HG03521 (cell line): ENCODE data around the gene REXO1.
A peak's percentile ranks its signal among the peaks of the same experiment; 100 is the strongest.
"Not testable (repeated sequence)": the region's sequence is repeated elsewhere in the genome, so short reads cannot be mapped to it uniquely, and the experiment has no call there.

Experiments
- ATAC-seq: cut with Tn5 transposase; IDR thresholded peaks from one replicate; pipeline ENCODE4 v1.9.1; 2021; ENCODE audit warnings: mild to moderate bottlenecking, moderate library complexity; ENCODE audit not compliant: unreplicated experiment

The REXO1 gene, protein sequence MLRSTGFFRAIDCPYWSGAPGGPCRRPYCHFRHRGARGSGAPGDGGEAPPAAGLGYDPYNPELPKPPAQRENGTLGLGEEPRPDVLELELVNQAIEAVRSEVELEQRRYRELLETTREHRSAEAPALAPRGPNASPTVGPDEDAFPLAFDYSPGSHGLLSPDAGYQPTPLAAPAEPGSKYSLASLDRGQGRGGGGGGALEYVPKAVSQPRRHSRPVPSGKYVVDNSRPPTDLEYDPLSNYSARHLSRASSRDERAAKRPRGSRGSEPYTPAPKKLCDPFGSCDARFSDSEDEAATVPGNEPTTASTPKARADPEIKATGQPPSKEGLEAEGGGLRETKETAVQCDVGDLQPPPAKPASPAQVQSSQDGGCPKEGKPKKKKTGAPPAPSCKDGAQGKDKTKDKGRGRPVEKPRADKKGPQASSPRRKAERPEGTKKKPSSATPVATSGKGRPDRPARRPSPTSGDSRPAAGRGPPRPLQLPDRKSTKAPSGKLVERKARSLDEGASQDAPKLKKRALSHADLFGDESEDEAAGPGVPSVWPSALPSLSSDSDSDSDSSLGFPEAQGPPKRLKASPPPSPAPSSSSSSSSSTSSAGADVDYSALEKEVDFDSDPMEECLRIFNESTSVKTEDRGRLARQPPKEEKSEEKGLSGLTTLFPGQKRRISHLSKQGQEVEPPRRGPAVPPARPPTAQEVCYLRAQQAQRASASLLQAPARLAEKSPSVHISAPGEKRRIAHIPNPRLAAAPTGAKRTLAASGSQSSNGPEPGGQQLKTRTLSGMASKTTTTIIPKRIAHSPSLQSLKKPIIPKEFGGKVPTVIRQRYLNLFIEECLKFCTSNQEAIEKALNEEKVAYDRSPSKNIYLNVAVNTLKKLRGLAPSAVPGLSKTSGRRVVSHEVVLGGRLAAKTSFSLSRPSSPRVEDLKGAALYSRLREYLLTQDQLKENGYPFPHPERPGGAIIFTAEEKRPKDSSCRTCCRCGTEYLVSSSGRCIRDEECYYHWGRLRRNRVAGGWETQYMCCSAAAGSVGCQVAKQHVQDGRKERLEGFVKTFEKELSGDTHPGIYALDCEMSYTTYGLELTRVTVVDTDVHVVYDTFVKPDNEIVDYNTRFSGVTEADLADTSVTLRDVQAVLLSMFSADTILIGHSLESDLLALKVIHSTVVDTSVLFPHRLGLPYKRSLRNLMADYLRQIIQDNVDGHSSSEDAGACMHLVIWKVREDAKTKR

DNA sequence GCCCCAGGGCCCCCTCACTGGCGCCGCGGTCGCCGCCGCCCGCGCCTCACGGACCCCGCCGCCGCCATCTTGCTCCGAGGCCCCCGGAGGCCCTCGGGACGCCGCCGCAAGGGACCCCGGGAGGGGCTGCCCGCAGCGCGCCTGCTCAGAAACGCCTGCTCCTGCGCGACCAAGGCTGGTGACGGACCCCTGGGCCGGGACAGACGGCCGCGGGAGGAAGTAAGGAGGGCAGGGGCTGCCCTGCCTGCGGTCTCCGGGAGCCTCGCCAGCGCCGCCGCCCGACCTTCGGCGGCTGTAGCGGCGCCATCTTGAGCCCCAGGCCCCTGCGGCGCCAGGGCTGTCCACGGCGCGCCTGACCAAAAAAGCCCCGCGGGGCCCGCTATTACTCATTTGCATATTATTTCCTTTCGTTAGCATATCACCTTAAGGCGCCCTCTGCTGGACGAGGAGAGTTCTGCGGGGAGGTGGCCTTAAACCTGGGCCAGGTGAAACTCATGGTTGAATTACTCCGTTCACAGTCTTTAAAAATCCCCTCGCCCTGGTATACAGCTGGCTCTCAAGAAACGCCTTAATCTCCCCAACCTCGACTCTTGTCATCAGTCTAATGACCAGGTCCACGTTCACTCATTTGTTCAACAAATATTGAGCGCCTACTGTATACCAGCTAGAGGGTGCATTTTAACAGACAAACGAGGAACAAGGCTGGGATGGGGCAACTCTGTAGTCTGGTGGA lies at the start of gene REXO1:
REXO1 (minus strand) TSS at position 85 of the 733 bp plus-strand sequence. CDS start 125 bp downstream, outside the sequence.
- ATAC-seq = peak; percentile 71

DNA sequence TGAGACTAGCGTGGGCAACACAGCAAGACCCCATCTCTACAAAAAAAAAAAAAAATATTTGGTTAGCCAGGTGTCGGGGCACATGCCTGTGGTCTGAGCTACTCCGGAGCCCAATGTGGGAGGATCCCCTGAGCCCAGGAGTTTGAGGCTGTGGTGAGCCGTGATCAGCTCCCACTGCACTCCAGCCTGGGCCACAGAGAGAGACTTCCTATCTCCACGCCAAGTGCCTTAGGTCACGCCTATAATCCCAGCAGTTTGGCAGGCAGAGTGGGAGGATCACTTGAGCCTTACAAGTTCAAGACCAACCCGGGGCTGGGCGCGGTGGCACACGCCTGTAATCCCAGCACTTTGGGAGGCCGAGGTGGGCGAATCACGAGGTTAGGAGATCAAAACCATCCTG lies 48.2 kb upstream of the REXO1 start:
- no peak for ATAC-seq

DNA sequence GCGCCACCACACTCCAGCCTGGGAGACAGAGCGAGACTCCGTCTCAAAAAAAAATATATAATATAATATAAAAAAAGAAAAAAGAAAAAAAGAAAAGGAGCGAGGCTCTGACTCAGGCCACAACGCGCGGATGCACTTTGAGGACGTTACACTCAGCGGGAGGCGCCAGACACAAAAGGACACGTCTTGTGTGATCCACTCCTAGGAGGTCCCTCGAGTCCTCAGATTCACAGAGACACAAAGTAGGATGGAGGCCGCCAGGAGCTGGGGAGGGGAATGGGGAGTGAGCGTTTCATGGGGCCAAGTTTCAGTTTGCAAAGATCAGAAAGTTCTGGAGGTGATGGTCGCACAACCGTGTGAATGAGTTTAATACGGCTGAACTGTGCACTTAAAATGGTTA lies 45.5 kb upstream of the REXO1 start:
- ATAC-seq = no peak

DNA sequence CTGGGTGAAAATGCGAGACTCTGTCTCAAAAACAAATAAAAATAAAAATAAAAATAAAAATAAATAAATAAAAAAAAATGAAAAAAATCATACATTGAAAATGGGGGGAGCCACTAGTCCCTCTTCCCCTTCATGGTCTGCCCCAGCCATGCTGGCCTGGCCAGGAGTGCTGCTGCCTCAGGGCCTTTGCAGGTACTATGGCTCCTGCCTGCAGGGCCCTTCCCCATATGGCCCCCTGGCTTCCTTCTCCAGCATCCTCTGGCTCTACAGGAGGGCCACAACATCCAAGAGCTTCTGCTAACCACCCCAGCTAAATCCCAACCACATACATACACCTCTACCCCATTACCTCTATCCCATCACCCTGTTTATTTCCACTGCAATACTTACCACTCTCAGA lies 41.6 kb upstream of the REXO1 start:
- no peak for ATAC-seq

DNA sequence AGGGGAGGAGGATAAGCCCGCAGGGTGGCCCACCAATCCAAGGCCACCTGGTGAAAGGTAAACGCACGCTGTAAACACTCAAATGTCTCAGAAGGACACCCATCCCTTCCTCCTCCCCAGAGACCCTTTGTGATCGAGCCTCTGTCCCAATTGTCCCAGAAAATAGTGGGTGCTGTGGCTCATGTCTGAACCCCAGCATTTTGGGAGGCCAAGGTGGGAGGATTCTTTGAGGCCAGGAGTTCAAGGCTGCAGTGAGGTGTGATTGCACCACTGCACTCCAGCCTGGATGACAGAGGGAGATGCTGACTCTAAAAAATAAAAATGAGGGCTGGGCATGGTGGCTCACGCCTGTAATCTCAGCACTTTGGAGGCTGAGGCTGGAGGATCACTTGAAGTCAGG lies 40.1 kb upstream of the REXO1 start:
- no peak for ATAC-seq

DNA sequence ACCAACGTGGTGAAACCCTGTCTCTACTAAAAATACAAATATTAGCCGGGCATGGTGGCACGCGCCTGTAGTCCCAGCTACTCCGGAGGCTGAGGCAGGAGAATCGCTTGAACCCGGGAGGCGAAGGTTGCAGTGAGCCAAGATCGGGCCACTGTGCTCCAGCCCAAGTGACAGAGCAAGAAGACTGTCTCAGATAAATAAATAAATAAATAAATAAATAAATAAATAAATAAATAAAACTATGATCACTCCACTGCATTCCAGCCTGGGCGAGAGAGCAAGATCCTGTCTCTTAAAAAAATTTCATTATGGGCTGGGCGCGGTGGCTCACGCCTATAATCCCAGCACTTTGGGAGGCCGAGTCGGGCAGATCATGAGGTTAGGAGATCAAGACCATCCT lies 38.1 kb upstream of the REXO1 start:
- ATAC-seq = not testable (repeated sequence)

DNA sequence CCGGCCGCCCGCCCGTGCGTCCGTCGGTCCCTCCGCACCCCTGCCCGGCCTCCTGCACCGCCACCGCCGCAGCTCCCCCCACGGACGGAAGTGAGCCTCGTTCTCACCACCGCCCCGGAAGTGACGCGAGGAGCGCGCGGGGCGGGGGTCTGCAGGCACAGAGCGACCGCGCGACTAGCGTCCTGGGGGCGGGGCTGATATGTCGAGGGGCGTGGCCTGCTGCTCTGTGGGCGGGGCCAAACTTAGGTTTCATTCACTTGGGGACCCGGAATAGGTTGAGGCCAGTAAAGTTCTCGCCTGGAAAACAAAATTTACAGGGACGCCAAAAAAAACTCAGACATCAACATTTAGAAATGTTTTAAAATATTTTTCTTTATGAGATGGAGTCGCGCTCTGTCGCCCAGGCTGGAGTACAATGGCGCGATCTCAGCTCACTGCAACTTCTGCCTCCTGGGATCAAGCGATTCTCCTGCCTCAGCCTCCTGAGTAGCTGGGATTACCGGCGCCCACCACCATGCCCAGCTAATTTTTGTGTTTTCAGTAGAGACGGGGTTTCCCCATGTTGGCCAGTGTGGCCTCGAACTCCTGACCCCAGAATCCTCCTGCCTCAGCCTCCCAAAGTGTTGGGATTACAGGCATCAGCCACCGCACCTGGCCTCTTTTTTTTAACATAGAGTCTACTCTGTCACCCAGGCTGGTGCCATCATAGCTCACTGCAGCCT lies 37.3 kb upstream of the REXO1 start, which contains the start of gene ABHD17A:
ABHD17A (minus strand) TSS at position 99 of the 722 bp plus-strand sequence. CDS start 3,930 bp downstream, outside the sequence.
- ATAC-seq = peak; percentile 87

DNA sequence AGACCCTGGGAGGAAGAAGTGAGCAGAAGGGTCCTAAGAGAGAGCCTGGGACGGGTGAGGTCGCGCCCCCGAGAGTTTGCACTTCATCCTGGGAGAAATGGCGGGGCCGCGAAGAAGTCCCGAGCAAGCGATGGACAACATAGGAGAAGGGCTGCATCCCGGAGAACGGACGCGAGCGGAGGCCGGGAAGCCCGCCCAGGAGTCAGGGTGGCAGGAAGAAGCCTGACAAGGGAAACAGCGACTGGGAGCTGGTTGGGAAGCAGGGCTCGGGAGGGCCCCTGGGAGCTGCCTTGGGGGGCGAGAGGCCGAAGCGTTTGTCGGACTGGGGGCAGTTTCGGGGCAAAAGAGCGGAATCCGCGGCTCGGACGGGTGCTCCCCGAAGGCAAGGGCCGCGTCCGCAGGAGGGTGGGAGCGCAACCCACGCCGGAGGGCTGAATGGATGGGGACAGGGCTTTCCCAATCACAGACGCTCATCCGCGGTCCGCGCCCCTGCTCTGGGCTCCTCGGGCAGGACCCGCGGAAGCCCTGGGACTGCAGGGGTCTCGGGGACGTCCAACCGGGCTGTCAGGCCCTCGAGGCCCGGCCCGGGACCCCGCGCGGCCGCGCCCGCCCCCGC lies 36.5 kb upstream of the REXO1 start:
- ATAC-seq = peak; percentile 16

DNA sequence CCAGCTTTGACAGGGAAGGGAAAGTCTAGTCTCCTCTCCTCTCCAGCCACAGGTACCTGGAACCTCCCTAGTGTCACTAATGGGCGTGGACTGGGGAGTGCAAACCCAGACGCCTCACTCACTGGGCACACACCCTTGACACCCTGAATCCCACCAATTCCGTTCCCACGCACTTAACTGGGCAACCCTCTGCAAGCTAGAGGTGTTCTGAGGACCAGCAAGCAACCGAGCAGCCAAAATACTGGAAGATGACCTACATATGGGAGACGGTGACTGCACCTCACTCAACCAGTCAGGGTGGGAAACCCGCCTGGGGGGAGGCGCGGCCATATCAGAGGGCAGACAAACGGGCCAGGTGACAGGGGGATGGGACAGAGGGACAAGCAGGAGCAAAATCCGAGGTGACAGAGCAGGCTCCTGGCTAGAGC lies 36.0 kb upstream of the REXO1 start:
- no peak for ATAC-seq

DNA sequence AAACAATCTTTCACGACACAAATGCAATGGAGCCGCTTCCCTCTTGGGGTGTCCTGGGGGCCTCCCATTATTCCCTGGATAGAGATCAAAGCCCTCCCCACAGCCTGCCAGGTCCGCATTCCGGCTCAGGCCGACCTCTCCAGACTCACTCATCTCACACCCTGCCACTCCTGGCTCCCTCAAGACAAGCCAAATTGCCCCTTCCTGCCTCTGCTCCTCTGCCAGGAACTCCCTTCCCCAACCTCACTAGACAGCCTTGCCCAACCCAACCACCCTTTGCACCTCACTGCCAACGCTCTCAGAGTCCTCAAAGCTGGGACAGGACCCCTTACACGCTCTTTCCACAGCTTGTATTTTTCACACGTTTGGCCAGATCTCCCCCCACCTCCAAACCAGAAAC lies 35.5 kb upstream of the REXO1 start:
- no peak for ATAC-seq

DNA sequence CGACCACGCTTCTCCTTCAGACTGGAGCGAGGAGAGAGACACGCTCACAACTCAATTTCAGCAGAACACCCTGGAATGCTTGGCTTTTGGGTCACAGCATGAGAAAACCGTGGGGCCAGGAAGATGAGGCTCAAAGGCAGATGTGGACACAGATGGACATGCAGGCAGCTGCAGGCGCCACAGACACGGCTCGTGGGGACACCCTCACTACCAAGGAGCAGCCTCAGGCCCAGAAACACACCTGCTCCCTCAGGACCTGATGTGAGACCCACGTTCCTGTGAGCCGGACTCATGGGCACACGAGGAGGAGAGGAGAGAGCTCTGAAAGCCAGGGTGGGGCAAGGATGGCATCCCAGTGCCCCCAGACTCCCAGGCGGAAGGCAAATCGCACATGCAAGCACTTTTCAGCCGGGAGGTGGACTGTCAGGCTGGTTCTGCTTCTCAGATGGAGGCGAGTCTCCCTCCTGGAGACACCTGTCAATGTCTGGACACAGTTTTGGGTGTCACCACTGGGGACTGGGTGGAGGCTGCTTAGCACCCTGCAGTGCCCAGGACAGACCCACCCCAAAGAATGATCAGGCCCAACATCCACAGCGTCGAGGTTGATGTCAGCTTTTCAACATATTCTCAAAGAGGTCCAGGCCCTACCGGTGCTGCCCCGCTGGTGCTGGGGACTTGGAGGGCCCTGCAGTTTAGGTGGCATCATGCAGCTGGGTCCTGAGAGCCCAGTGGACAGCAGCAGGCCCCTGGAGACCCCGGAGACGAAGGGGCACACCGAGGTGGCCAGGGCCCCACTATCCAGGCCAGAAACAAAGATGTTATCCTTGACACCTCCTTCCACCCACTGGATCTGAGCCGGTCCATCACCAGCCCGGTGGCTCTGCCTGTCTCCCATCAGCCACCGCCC lies 34.8 kb upstream of the REXO1 start:
- no peak for ATAC-seq

DNA sequence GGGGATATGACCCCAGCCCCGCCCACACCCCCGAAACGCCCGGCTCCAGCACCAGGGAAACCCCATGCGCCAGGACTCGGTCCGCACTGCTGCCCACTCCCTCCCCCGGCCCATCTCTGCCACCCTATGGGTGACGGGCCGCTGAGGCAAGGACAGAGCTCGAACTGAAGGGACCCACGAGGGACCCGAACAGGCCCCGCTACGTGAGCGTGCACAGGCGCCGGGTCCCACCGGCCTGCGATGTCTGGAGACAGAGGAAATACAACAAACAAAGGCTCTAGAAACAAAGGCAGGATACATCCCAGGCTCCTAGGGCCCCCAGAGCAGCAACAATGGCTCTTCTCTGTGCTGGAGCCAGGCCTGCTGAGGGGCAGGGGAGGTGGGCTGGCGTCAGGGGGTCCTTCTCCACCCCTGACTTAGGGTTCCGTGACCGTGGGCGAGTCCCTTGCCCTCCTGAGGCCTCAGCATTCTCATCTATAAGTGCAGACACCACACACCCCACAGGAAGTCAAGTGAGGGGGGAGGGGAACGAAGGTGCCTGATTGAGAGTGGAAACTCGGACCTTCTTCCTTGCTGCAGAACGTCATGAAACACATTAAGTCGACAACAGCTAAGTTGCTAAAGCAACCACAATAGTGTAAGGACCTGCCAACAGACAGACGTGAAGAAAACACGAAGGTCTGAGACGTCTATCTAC lies 34.0 kb upstream of the REXO1 start:
- no peak for ATAC-seq

DNA sequence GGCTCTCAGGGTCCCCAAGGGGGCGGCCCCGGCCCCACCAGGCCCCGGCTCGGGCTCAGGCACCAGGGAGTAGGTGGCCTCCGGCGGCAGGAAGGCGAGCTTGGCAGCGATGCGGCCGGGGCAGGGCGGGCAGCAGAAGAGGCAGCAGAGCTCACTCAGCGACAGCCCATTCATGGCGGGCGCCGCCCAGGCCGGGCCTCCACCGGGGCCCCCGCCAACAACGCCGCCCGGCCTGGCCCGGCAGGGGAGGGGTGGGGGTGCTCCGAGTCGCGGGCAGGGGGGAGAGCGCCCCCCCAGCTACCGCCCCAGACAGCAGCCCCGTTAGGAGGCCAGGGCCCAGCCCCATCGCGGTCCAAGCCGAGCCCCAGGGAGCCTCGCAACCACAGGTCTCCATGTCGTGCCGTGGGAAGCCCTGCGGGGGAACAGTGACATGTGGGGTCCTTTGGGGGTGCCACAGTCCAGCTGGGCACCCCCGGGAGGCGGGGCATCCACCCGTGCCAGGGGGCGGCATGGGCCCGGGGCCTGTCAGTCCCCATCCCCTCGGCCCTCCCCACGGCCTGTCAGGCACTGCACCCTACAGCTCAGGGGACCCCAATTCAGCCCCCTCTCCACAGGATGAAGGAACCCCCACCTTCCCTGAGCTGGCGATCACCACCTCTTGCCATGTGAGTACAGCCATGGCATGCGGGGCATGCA lies 33.3 kb upstream of the REXO1 start:
- not testable (repeated sequence) for ATAC-seq

DNA sequence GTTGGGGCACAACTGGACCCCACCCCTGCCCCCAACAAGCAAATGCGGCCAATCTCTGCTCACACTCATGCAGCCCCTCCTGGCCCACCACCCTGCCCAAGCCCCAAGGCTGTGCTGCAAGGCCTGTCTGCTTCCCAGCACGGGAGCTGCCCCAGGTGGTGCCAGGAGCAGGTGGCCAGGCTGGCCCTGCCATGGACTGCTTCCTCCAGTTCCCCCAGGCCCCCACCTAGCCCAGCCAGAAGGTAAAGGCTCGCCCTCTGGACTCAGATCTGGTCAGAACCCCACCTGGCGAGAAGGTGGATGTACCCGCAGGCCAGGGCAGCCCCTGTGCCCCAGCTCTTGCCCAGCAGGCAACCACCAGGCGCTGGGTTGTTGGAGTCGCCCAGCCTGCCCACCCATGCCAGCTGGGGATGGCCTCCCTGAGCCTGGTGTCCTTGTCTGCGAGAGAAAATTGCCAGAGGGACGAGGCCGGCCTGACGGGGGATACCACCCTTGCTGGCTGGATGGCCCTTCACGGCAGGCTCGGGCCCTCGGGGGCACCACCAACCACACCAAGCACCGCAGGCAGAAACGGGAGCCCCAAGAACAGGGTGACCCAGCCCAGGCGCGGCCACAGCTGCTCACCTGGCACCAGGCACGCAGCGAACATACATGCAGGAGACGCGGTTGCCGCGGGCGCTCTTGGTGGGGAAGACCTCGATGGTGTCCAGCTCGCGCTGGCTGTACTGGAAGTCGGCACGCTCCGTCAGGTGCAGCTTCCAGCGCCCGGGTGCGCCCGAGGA lies 32.5 kb upstream of the REXO1 start:
- ATAC-seq = no peak

DNA sequence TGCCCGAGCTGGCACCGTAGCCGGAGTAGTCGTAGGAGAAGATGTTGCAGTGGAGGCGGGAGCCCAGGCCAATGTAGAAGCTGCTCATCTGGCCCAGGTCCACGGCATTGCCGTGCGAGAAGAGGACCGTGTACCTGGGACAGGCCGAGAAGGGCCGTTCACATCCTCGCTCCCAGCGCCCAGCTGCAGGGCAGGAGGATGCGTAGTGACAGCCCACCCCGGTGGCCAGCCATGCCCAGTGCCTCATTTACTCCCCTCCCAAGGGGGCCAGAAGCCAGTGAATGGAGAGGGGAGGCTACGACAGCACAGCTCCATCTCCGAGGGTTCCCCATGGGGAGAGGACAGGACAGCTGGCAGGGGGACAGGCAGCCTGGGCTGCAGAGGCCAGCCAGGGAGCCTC lies 31.7 kb upstream of the REXO1 start:
- ATAC-seq = not testable (repeated sequence)

DNA sequence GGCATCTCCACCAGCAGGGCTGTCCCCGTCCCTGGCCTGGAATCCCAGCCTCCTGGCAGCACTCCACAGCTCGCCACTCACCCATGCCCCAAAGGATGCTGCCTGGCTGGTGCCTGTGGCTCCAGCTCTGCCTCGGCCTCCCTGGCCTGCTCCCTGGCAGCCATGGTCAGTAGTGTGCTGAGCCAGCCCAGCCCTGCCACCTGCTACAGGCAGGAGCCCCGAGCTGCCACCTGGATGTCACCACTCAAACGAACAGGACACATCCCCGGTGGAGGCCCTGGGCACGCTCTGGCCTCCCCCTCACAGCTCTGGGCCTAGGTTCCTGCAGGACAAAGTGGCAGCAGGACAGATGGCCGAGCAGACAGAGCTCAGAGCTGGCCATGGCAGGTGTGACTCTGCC lies 30.3 kb upstream of the REXO1 start:
- ATAC-seq = not testable (repeated sequence)
